GM12892 (cell line): ENCODE data around the gene DOCK10.

ENCODE experiments used
- POLR2A ChIP-seq: IDR thresholded peaks from 2 replicates; pipeline ENCODE4 v1.6.1; 2011; ENCODE audit warnings: low read depth, low read length, control low read depth
- POLR2AphosphoS5 ChIP-seq: IDR thresholded peaks from 2 replicates; pipeline ENCODE4 v1.6.1; 2011; ENCODE audit warnings: low read depth, low read length, control low read depth

DNA sequence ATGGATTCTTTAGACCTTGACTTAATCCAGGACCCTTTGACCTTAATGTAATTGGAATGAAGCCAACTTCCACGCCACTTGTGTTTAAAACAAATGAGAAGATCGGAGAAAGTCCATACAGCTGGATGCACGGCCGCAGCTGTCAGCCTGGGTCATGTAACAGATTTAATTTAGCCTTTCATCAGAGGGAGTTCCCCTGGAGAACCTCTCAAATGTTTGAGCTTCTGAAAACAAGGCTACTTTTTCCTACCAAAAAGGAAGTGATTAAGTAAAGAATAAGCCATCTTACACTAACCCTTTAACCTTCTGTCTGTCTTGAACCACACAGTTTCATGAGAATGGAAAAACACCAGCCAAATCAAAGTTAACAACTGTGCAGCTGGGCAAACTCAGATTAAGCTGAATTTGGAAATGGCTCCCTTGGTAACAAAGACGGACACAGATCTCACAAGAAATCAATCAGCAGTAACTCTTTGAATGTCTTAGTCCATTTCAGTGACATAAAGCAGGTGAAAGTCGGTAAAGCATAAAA is 103.6 kb downstream of the DOCK10 start:
- no peak for TF ChIP-seq POLR2A
- no peak for TF ChIP-seq POLR2AphosphoS5
